HCT116 (cell line): ENCODE data around the gene ZKSCAN2.

Experiments used
- CBX3 ChIP-seq: IDR thresholded peaks from 2 replicates; pipeline ENCODE4 v1.6.1; 2012; ENCODE audit warnings: low read depth
- EZH2 ChIP-seq: fragments of 200-600 bp; sonication (generic); IDR thresholded peaks from 2 replicates; pipeline ENCODE4 v1.6.1; 2017; ENCODE audit warnings: antibody characterized with exemption, mixed run types
- EZH2phosphoT487 ChIP-seq: fragments of 200-600 bp; IDR thresholded peaks from 2 replicates; pipeline ENCODE4 v1.6.1; 2018; ENCODE audit warnings: antibody characterized with exemption, borderline replicate concordance
- FOSL1 ChIP-seq: IDR thresholded peaks from 2 replicates; pipeline ENCODE4 v1.6.1; 2012; ENCODE audit warnings: low read depth
- SP1 ChIP-seq: IDR thresholded peaks from 2 replicates; pipeline ENCODE4 v1.6.1; 2012; ENCODE audit warnings: low read depth
- TF ChIP-seq, protein P1 (sequence below), 3 experiments: fragments of 200-600 bp in 1 of 3; sonication (generic) in 1 of 3; IDR thresholded peaks in 2 of 3; conservative IDR thresholded peaks in 1 of 3; 2 replicates each; pipeline ENCODE4 v1.5.1; 2012 to 2017; ENCODE audit warnings: low read depth in 2 of 3, low read length in 2 of 3, antibody characterized with exemption in 1 of 3, borderline replicate concordance in 1 of 3, control low read depth in 1 of 3, mild to moderate bottlenecking in 1 of 3, mixed read lengths in 1 of 3, mixed run types in 1 of 3, moderate library complexity in 1 of 3; ENCODE audit not compliant: insufficient read depth in 1 of 3

- TF ChIP-seq EZH2phosphoT487 (no peak), CBX3 (no peak), SP1 (no peak), EZH2 (no peak), FOSL1 (no peak)
- TF ChIP-seq, protein P1, sequence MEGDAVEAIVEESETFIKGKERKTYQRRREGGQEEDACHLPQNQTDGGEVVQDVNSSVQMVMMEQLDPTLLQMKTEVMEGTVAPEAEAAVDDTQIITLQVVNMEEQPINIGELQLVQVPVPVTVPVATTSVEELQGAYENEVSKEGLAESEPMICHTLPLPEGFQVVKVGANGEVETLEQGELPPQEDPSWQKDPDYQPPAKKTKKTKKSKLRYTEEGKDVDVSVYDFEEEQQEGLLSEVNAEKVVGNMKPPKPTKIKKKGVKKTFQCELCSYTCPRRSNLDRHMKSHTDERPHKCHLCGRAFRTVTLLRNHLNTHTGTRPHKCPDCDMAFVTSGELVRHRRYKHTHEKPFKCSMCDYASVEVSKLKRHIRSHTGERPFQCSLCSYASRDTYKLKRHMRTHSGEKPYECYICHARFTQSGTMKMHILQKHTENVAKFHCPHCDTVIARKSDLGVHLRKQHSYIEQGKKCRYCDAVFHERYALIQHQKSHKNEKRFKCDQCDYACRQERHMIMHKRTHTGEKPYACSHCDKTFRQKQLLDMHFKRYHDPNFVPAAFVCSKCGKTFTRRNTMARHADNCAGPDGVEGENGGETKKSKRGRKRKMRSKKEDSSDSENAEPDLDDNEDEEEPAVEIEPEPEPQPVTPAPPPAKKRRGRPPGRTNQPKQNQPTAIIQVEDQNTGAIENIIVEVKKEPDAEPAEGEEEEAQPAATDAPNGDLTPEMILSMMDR (IDR thresholded peaks at IDR 0.05 in 2 of 3, conservative IDR thresholded peaks at IDR 0.05 in 1 of 3; ENCODE audit: borderline replicate concordance in 1 of 3, insufficient read depth in 1 of 3, low read depth in 2 of 3, low read length in 2 of 3), result no peak
These were observed 12.9 kb upstream of the ZKSCAN2 start for GRCh38 chr16:25270577-25270976.
